GM23248 (cell line): Measurements from ENCODE around the gene DLX3. TPM values are rescaled to one million over a fixed set of nuclear protein-coding genes. Genes with fewer than 3 reads are reported as not detected.
A peak's percentile ranks its signal among the peaks of the same experiment; 100 is the strongest.

ENCODE experiments used
- DNase-seq: peaks from one replicate; pipeline ENCODE4 v3.0.0-alpha.2; 2015
- H2AFZ ChIP-seq: fragments of 200-600 bp; sonication (generic); 2 replicates; pipeline ENCODE4 v1.6.1; 2016; ENCODE audit warnings: antibody characterized with exemption
- H3F3A ChIP-seq: fragments of 200-600 bp; sonication (generic); 2 replicates; pipeline ENCODE4 v1.6.1; 2016; ENCODE audit warnings: mild to moderate bottlenecking, antibody characterized with exemption, mixed run types; ENCODE audit not compliant: insufficient read depth
- H3K27ac ChIP-seq: fragments of 200-600 bp; sonication (generic); 2 replicates; pipeline ENCODE4 v1.5.1; 2016; ENCODE audit warnings: mild to moderate bottlenecking
- H3K27me3 ChIP-seq: fragments of 200-600 bp; sonication (generic); replicated peaks from 2 replicates; pipeline ENCODE4 v1.6.1; 2016; ENCODE audit warnings: mild to moderate bottlenecking; ENCODE audit not compliant: insufficient read depth
- H3K36me3 ChIP-seq: fragments of 200-600 bp; sonication (generic); 2 replicates; pipeline ENCODE4 v1.6.1; 2016; ENCODE audit warnings: low read depth, mild to moderate bottlenecking
- H3K4me1 ChIP-seq: fragments of 200-600 bp; sonication (generic); 2 replicates; pipeline ENCODE4 v1.6.1; 2016; ENCODE audit warnings: mild to moderate bottlenecking; ENCODE audit not compliant: insufficient read depth
- H3K4me2 ChIP-seq: fragments of 200-600 bp; sonication (generic); one replicate; pipeline ENCODE4 v1.6.1; 2016; ENCODE audit warnings: mild to moderate bottlenecking; ENCODE audit not compliant: unreplicated experiment
- H3K4me3 ChIP-seq: fragments of 200-600 bp; sonication (generic); 2 replicates; pipeline ENCODE4 v1.5.1; 2016; ENCODE audit warnings: mild to moderate bottlenecking
- H3K79me2 ChIP-seq: fragments of 200-600 bp; sonication (generic); 2 replicates; pipeline ENCODE4 v1.6.1; 2016; ENCODE audit warnings: mild to moderate bottlenecking; ENCODE audit not compliant: insufficient read depth
- H3K9ac ChIP-seq: fragments of 200-600 bp; sonication (generic); 2 replicates; pipeline ENCODE4 v1.6.1; 2016; ENCODE audit warnings: mild to moderate bottlenecking
- H3K9me2 ChIP-seq: fragments of 200-600 bp; sonication (generic); 2 replicates; pipeline ENCODE4 v1.6.1; 2016; ENCODE audit warnings: mixed run types, mild to moderate bottlenecking, moderate library complexity; ENCODE audit not compliant: insufficient read depth
- H3K9me3 ChIP-seq: fragments of 200-600 bp; sonication (generic); one replicate; pipeline ENCODE4 v1.6.1; 2017; ENCODE audit warnings: low read depth
- H4K20me1 ChIP-seq: fragments of 200-600 bp; sonication (generic); 2 replicates; pipeline ENCODE4 v1.6.0; 2016; ENCODE audit not compliant: insufficient read depth
- EZH2 ChIP-seq: fragments of 200-600 bp; sonication (generic); IDR thresholded peaks from 2 replicates; pipeline ENCODE4 v1.6.1; 2018; ENCODE audit warnings: antibody characterized with exemption, mild to moderate bottlenecking; ENCODE audit not compliant: insufficient read depth, poor library complexity, severe bottlenecking
- EZH2phosphoT487 ChIP-seq: fragments of 200-600 bp; sonication (generic); IDR thresholded peaks from 2 replicates; pipeline ENCODE4 v1.6.1; 2018; ENCODE audit warnings: antibody characterized with exemption, moderate library complexity, mild to moderate bottlenecking, low read depth; ENCODE audit not compliant: insufficient read depth
- WGBS, 2 experiments: methylation state at CpG; one replicate each; pipeline ENCODE4 v1.1.6; 2015 to 2017; ENCODE audit warnings: low lambda C conversion rate in 2 of 2, low coverage in 1 of 2; ENCODE audit errors: missing lambda C conversion rate in 2 of 2; 5-methylcytosine and 5-hydroxymethylcytosine counted together
- in situ Hi-C: fragments of 300-500 bp; cut with MboI; formaldehyde crosslinking; loops from 2 replicates; pipeline ENCODE4 v1.15.0; 2020
- polyA plus RNA-seq: library from polyadenylated mRNA; unstranded; fragments of >200 nt; fragmentation: Nextera tagmentation; extraction: Ambion mirVana; gene quantifications from 2 replicates; pipeline ENCODE4 v1.2.1, GENCODE V29; 2016
- total RNA-seq: library from RNA; depleted of rRNA; stranded (reverse); fragments of >200 nt; shearing (Covaris generic); gene quantifications from 2 replicates; pipeline ENCODE4 v1.2.3, GENCODE V29; 2014

The DLX3 gene
- total and polyA plus RNA-seq, 2 experiments from 2014 or later: 0.43 to 1.0 TPM

DNA sequence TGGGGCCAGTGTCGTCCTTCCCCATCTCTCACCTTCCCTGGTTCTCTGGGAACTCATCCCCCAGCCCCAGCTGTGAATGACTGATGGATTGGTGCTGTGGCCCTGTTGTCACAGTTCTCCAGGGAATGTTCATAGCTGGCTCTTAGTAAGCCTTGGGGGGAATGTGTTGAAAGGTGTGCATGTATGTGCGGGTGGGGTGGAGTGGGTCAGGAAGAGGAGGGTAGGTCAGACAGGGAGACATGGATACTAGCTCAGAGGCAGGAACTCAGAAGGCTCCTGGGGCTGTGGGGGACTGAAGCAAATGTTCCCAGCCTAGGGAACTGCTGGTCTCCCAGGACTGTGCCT lies 21.8 kb downstream of the DLX3 start:
- H3K4me1 ChIP-seq: peaks cover 9% of the 10 kb centered on the region
- no peaks in the 10 kb centered on the region for H3K9me3 ChIP-seq
- H3K36me3 ChIP-seq: no peaks in the 10 kb centered on the region
- peaks cover 12% of the 10 kb centered on the region for H3F3A ChIP-seq
- no peak overlapping the region for H3K4me3 ChIP-seq
- no peak overlapping the region for H3K27ac ChIP-seq
- in situ Hi-C loops: no loop called here
- 89 to 95% methylated on average over 2 of the region's 2 CpGs for whole genome bisulfite sequencing, 2 experiments
- H3K79me2 ChIP-seq: no peaks in the 10 kb centered on the region
- H2AFZ ChIP-seq: no peak overlapping the region
- H3K4me2 ChIP-seq: no peak overlapping the region
- H3K27me3 ChIP-seq: peaks cover 61% of the 10 kb centered on the region
- H3K9me2 ChIP-seq: no peaks in the 10 kb centered on the region
- TF ChIP-seq EZH2 (no peak), EZH2phosphoT487 (no peak)
- H4K20me1 ChIP-seq: no peaks in the 10 kb centered on the region
- no peak for DNase-seq
- no peak overlapping the region for H3K9ac ChIP-seq

DNA sequence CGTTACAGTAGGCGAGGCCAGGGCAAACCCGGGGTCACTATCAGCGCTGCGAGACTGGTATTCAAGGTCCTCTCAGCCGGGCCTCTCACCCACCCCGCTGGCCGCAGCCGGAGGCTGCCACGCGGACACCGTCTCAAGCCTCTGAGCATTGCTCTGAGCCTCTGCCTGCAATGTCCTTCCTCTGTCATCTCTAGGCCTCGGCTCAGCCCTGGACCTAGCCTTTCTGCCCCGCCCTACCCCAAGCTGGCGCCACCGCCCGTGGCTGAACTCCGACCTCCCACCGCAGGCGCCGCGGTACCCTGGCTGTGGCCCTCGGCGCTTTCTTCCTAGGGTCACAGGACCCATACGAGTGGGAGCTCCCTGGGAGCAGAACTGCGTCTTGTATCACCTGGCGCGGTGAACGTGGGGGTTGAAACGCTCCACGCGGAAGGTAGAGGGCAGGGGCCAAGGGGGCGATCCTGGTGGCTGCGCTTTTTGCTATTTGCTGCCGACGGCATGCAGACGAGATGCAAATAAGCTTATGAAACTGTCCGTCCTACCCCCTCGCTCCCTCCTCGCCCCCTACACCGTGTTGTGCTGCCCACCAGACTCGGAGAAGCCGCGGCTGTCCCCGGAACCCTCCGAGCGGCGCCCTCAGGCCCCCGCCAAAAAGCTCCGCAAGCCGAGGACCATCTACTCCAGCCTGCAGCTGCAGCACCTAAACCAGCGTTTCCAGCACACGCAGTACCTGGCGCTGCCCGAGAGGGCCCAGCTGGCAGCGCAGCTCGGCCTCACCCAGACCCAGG lies 22.3 kb downstream of the DLX3 start:
- no peak for TF ChIP-seq EZH2
- 0 out of 2 replicates have a peak, but pooled peaks have one; percentile 55 for TF ChIP-seq EZH2phosphoT487
- peak overlapping the region; percentile 16; the same call in 1 of the 2 replicates for H3K9ac ChIP-seq
- H3K79me2 ChIP-seq: no peaks in the 10 kb centered on the region
- H3K4me1 ChIP-seq: peaks cover 4% of the 10 kb centered on the region; the same call in 1 of the 2 replicates
- H3K9me2 ChIP-seq: no peaks in the 10 kb centered on the region
- in situ Hi-C loops: no loop called here
- H3F3A ChIP-seq: peaks cover 17% of the 10 kb centered on the region
- H3K27ac ChIP-seq: no peak overlapping the region
- H4K20me1 ChIP-seq: no peaks in the 10 kb centered on the region
- H3K4me3 ChIP-seq: no peak overlapping the region; the same call in 1 of the 2 replicates
- H3K4me2 ChIP-seq: no peak overlapping the region
- H3K27me3 ChIP-seq: peaks cover 66% of the 10 kb centered on the region
- no peaks in the 10 kb centered on the region for H3K9me3 ChIP-seq
- 35 to 39% methylated on average over 53 to 56 of the region's 57 CpGs for WGBS, 2 experiments
- no peaks in the 10 kb centered on the region for H3K36me3 ChIP-seq
- H2AFZ ChIP-seq: no peak overlapping the region
- peak; percentile 39 for DNase-seq

DNA sequence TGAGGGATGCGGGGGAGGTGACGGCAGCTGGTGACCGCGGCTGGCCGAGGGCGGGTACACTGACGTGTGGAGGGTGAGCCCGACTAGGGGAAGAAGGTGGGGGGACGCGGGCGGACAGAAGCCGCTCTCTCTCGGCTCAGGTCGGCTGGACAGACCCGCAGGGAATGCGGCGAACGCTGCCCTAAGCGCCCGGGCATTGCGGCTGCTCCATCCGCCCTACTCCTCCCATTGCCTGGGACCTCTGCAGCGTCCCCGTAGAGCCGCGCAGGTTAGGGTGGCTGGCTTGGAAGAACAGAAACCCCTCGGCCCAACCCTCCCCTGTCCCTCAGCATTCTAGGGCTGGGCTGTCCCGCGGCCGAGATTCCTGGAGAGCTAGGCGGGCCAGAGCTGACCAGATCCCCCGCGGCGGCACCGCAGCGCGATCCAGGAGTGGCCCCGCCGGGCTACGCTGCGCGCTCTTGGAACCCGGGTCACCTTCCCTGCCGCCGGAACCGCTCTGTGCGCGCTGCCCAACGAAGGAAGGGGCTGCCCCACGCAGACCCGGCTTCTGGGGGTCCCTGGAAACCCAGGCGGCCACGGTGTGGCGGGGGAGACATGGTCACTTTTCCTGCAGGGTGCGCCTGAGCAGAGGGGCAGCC lies 23.1 kb downstream of the DLX3 start:
- no peaks in the 10 kb centered on the region for H3K36me3 ChIP-seq
- TF ChIP-seq EZH2phosphoT487: peak; percentile 22; the same call in 1 of the 2 replicates
- peak; percentile 83 for TF ChIP-seq EZH2
- H3K27ac ChIP-seq: no peak overlapping the region
- peaks cover 19% of the 10 kb centered on the region for H3F3A ChIP-seq
- DNase-seq: peak; percentile 59
- whole genome bisulfite sequencing, 2 experiments: 7 to 9% methylated on average over 39 to 52 of the region's 55 CpGs
- in situ Hi-C loops: no loop called here
- no peaks in the 10 kb centered on the region for H3K9me2 ChIP-seq
- no peaks in the 10 kb centered on the region for H3K9me3 ChIP-seq
- H3K9ac ChIP-seq: peak overlapping the region; percentile 16; the same call in 1 of the 2 replicates
- no peaks in the 10 kb centered on the region for H3K4me1 ChIP-seq
- H2AFZ ChIP-seq: no peak overlapping the region
- H3K4me3 ChIP-seq: peak overlapping the region; percentile 33; the same call in 1 of the 2 replicates
- H3K79me2 ChIP-seq: no peaks in the 10 kb centered on the region
- H4K20me1 ChIP-seq: no peaks in the 10 kb centered on the region
- peak overlapping the region; percentile 19 for H3K4me2 ChIP-seq
- H3K27me3 ChIP-seq: peaks cover 74% of the 10 kb centered on the region

DNA sequence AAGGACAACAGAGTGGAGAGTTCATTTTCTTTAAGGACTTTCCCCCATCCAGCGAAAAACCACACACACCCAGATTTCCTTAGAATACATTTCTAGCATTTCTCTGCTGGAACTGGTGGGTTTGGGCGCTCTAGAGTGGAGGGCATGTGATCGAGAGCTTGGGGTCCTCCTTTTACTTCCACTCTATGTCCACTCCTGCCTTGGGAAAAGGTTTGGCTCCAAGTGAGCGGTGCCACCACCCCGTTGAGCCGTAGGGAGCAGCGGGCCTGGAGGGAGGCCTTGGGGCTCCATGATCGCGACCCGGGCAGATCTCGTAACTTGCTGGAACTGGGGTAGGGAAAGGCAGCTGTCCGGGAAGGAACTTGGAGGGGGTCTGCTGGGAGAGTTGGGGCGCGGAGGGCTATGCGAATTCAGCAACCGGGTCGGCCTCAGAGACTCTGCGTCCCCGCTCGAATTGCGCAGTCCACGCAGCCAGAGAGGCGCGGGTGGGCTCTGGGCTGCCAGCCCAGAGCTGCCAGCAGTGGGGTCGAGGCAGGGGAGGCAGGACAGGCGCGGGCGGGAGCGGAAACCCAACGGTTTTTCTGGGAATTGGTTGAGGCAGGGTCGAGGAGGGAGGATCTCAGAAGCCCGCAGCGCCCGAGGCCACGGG lies 23.7 kb downstream of the DLX3 start:
- Histone ChIP-seq H3K27ac (no peak overlapping the region), H3K4me3 (peak overlapping the region; percentile 33; the same call in 1 of the 2 replicates), H3K36me3 (no peaks in the 10 kb centered on the region), H4K20me1 (no peaks in the 10 kb centered on the region), H3K9me2 (no peaks in the 10 kb centered on the region), H3K4me2 (peak overlapping the region; percentile 19), H3K79me2 (no peaks in the 10 kb centered on the region), H3K27me3 (peaks cover 80% of the 10 kb centered on the region), H3K9ac (no peak overlapping the region), H3K4me1 (no peaks in the 10 kb centered on the region), H2AFZ (no peak overlapping the region), H3F3A (peaks cover 19% of the 10 kb centered on the region), H3K9me3 (no peaks in the 10 kb centered on the region)
- no peak for DNase-seq
- in situ Hi-C loops: no loop called here
- 40 to 46% methylated on average over 24 to 35 of the region's 35 CpGs for WGBS, 2 experiments
- TF ChIP-seq EZH2phosphoT487 (no peak), EZH2 (no peak)
